Measurements from ENCODE around the gene RERE.
"Not testable (repeated sequence)": the region's sequence is repeated elsewhere in the genome, so short reads cannot be mapped to it uniquely, and the experiment has no call there.

Gene RERE

GRCh38 chr1:8631163-8631562 is 186.3 kb downstream of the RERE start:
- DNase-seq = no peak

GRCh38 chr1:8629241-8630091 is 188.0 kb downstream of the RERE start:
- no peak for DNase-seq

- no peak for DNase-seq
Observed at GRCh38 chr1:8628606-8629005, 188.8 kb downstream of the RERE start.

- DNase-seq = no peak
Observed at GRCh38 chr1:8627728-8628127, 189.7 kb downstream of the RERE start.

GRCh38 chr1:8625981-8626898 is 191.2 kb downstream of the RERE start:
- DNase-seq = no peak

GRCh38 chr1:8625491-8625890 is 191.9 kb downstream of the RERE start:
- no peak for DNase-seq

- not testable (repeated sequence) for DNase-seq
Observed at GRCh38 chr1:8623651-8624192, 193.7 kb downstream of the RERE start.

GRCh38 chr1:8621785-8622348 is 195.6 kb downstream of the RERE start:
- DNase-seq = not testable (repeated sequence)

GRCh38 chr1:8621034-8621582 is 196.3 kb downstream of the RERE start:
- DNase-seq = not testable (repeated sequence)

GRCh38 chr1:8619917-8620502 is 197.4 kb downstream of the RERE start:
- not testable (repeated sequence) for DNase-seq

GRCh38 chr1:8619419-8619818 is 198.0 kb downstream of the RERE start:
- not testable (repeated sequence) for DNase-seq

- DNase-seq = not testable (repeated sequence)
Observed at GRCh38 chr1:8616791-8617190, 200.6 kb downstream of the RERE start.

- DNase-seq = peak; percentile 82
Observed at GRCh38 chr1:8611634-8612515, 205.6 kb downstream of the RERE start.

- no peak for DNase-seq
Observed at GRCh38 chr1:8607906-8608305, 209.5 kb downstream of the RERE start.

GRCh38 chr1:8604041-8604945 is 213.1 kb downstream of the RERE start:
- no peak for DNase-seq

- DNase-seq = peak; percentile 84
Observed at GRCh38 chr1:8603220-8603616, 214.2 kb downstream of the RERE start.

GRCh38 chr1:8602471-8603219 is 214.8 kb downstream of the RERE start:
- peak; percentile 61 for DNase-seq

GRCh38 chr1:8600336-8600735 is 217.1 kb downstream of the RERE start:
- DNase-seq = no peak

- DNase-seq = no peak
Observed at GRCh38 chr1:8599646-8600212, 217.7 kb downstream of the RERE start.

All from NCI-H1092 (cell line).